Fibroblast of pulmonary artery (primary cell): ENCODE measurements around the gene HTR2B.
A peak's percentile ranks its signal among the peaks of the same experiment; 100 is the strongest.
"Not testable (repeated sequence)": the region's sequence is repeated elsewhere in the genome, so short reads cannot be mapped to it uniquely, and the experiment has no call there.

Experiments used
- DNase-seq: peaks from one replicate; pipeline ENCODE4 v3.0.0-alpha.2; 2010; ENCODE audit warnings: low read depth
- H3K4me3 ChIP-seq: replicated peaks from 2 replicates; pipeline ENCODE4 v1.5.1; 2011; ENCODE audit warnings: low read depth, mild to moderate bottlenecking, control low read depth, low read length, moderate library complexity
- CTCF ChIP-seq: IDR thresholded peaks from 2 replicates; pipeline ENCODE4 v1.5.1; 2011; ENCODE audit warnings: mild to moderate bottlenecking, control low read depth, low read length, inconsistent platforms; ENCODE audit errors: missing control alignments

HTR2B gene

GRCh38 chr2:231068525-231069222, 56.2 kb downstream of the HTR2B start:
- no peak overlapping the region for H3K4me3 ChIP-seq
- no peak for TF ChIP-seq CTCF
- peak; percentile 60 for DNase-seq

GRCh38 chr2:231067531-231067930, 57.3 kb downstream of the HTR2B start:
- not testable (repeated sequence) for DNase-seq, H3K4me3 ChIP-seq

- TF ChIP-seq CTCF, result no peak
- DNase-seq, result no peak
- no peak overlapping the region for H3K4me3 ChIP-seq
These were observed 58.9 kb downstream of the HTR2B start for GRCh38 chr2:231065966-231066365.

- TF ChIP-seq CTCF, result no peak
- no peak for DNase-seq
- H3K4me3 ChIP-seq, result no peak overlapping the region
These were observed 61.5 kb downstream of the HTR2B start for GRCh38 chr2:231063347-231063746.

- no peak for TF ChIP-seq CTCF
- no peak for DNase-seq
- no peak overlapping the region for H3K4me3 ChIP-seq
These were observed 62.1 kb downstream of the HTR2B start for GRCh38 chr2:231062776-231063175.

GRCh38 chr2:231059756-231060155, 65.1 kb downstream of the HTR2B start:
- H3K4me3 ChIP-seq, result no peak overlapping the region
- no peak for TF ChIP-seq CTCF
- no peak for DNase-seq

- no peak for TF ChIP-seq CTCF
- peak; percentile 20 for DNase-seq
- H3K4me3 ChIP-seq, result no peak overlapping the region
These were observed 65.9 kb downstream of the HTR2B start for GRCh38 chr2:231058761-231059550.
